SK-N-SH treated with all-trans-retinoic acid at 6 μM for 48 hours (cell line): ENCODE results near the gene ANO10.

Experiments used
- ARNTL ChIP-seq: fragments of 450-650 bp; formaldehyde crosslinking; IDR thresholded peaks from 2 replicates; pipeline ENCODE4 v1.5.0; 2020; ENCODE audit warnings: low read depth, mild to moderate bottlenecking, moderate library complexity, borderline replicate concordance
- BACH2 ChIP-seq: fragments of 250-450 bp; sonication (Bioruptor Pico); IDR thresholded peaks from 2 replicates; pipeline ENCODE4 v1.9.0; 2021; ENCODE audit warnings: mild to moderate bottlenecking, borderline replicate concordance
- ESRRG ChIP-seq: fragments of 250-450 bp; sonication (Bioruptor Pico); IDR thresholded peaks from 2 replicates; pipeline ENCODE4 v1.6.1; 2021; ENCODE audit warnings: mild to moderate bottlenecking
- GLIS3 ChIP-seq: fragments of 250-450 bp; sonication (Bioruptor Pico); IDR thresholded peaks from 2 replicates; pipeline ENCODE4 v1.5.0; 2020; ENCODE audit warnings: mild to moderate bottlenecking, moderate library complexity
- ISL1 ChIP-seq: fragments of 250-450 bp; sonication (Bioruptor Pico); IDR thresholded peaks from 2 replicates; pipeline ENCODE4 v2.1.2; 2022; ENCODE audit warnings: mild to moderate bottlenecking, moderate library complexity
- PATZ1 ChIP-seq: fragments of 250-450 bp; sonication (Bioruptor Pico); IDR thresholded peaks from 2 replicates; pipeline ENCODE4 v1.8.0; 2020; ENCODE audit warnings: mild to moderate bottlenecking, moderate library complexity, borderline replicate concordance
- RARB ChIP-seq: fragments of 250-450 bp; sonication (Bioruptor Pico); IDR thresholded peaks from 2 replicates; pipeline ENCODE4 v1.8.0; 2021; ENCODE audit warnings: mild to moderate bottlenecking, moderate library complexity
- TCF4 ChIP-seq: fragments of 250-450 bp; sonication (Bioruptor Pico); IDR thresholded peaks from 2 replicates; pipeline ENCODE4 v1.8.0; 2021; ENCODE audit warnings: mild to moderate bottlenecking, moderate library complexity, borderline replicate concordance
- TSHZ2 ChIP-seq: fragments of 250-450 bp; sonication (Bioruptor Pico); IDR thresholded peaks from 2 replicates; pipeline ENCODE4 v1.5.0; 2020; ENCODE audit warnings: mild to moderate bottlenecking, moderate library complexity
- ZFP30 ChIP-seq: fragments of 450-650 bp; formaldehyde crosslinking; IDR thresholded peaks from 2 replicates; pipeline ENCODE4 v1.5.0; 2022; ENCODE audit warnings: mild to moderate bottlenecking, moderate library complexity
- ZNF8 ChIP-seq: fragments of 450-650 bp; formaldehyde crosslinking; IDR thresholded peaks from 2 replicates; pipeline ENCODE4 v1.5.0; 2020; ENCODE audit warnings: mild to moderate bottlenecking, moderate library complexity

GRCh38 chr3:43581343-43581742 is 40.5 kb downstream of the ANO10 start:
- TF ChIP-seq RARB (CRISPR knock-in tag) (no peak), ZNF8 (CRISPR knock-in tag) (no peak), PATZ1 (CRISPR knock-in tag) (no peak), ESRRG (CRISPR knock-in tag) (no peak), TCF4 (no peak), BACH2 (CRISPR knock-in tag) (no peak), ZFP30 (CRISPR knock-in tag) (no peak), ARNTL (CRISPR knock-in tag) (no peak), GLIS3 (CRISPR knock-in tag) (no peak), TSHZ2 (CRISPR knock-in tag) (no peak), ISL1 (CRISPR knock-in tag) (no peak)
